ACC112 (cell line): ENCODE data around the gene CACNA1A.
"Not testable (repeated sequence)": the region's sequence is repeated elsewhere in the genome, so short reads cannot be mapped to it uniquely, and the experiment has no call there.

Experiments used
- H2AFZ ChIP-seq: fragments of 200-600 bp; sonication (generic); one replicate; pipeline ENCODE4 v1.6.0; 2017; ENCODE audit warnings: antibody characterized with exemption, low read length; ENCODE audit not compliant: unreplicated experiment
- H3K27ac ChIP-seq: fragments of 200-600 bp; sonication (generic); 2 replicates; pipeline ENCODE4 v1.5.1; 2014; ENCODE audit warnings: low read depth, mild to moderate bottlenecking, antibody characterized with exemption, low read length, moderate library complexity
- H3K27me3 ChIP-seq: fragments of 200-600 bp; sonication (generic); 2 replicates; pipeline ENCODE4 v1.6.1; 2014; ENCODE audit warnings: mild to moderate bottlenecking, antibody characterized with exemption, low read length, moderate library complexity, mixed read lengths; ENCODE audit not compliant: insufficient read depth
- H3K36me3 ChIP-seq: fragments of 200-600 bp; sonication (generic); 2 replicates; pipeline ENCODE4 v1.6.1; 2016; ENCODE audit warnings: mild to moderate bottlenecking, antibody characterized with exemption, low read length, moderate library complexity, mixed read lengths; ENCODE audit not compliant: insufficient read depth
- H3K4me1 ChIP-seq: fragments of 200-600 bp; sonication (generic); one replicate; pipeline ENCODE4 v1.6.1; 2016; ENCODE audit warnings: low read length, mixed read lengths; ENCODE audit not compliant: insufficient read depth, unreplicated experiment, control insufficient read depth
- H3K4me3 ChIP-seq: fragments of 200-600 bp; sonication (generic); 2 replicates; pipeline ENCODE4 v1.5.1; 2014; ENCODE audit warnings: mild to moderate bottlenecking, low read depth, low read length
- H3K79me2 ChIP-seq: fragments of 200-600 bp; sonication (generic); one replicate; pipeline ENCODE4 v1.6.0; 2016; ENCODE audit warnings: low read length; ENCODE audit not compliant: control insufficient read depth, unreplicated experiment, insufficient read depth

Gene CACNA1A

GRCh38 chr19:13363954-13364353, 142.3 kb downstream of the CACNA1A start:
- Histone ChIP-seq H3K4me1 (no peaks in the 10 kb centered on the region), H3K79me2 (no peaks in the 10 kb centered on the region), H3K27ac (no peak overlapping the region), H3K36me3 (no peaks in the 10 kb centered on the region), H3K27me3 (peaks cover 23% of the 10 kb centered on the region), H3K4me3 (no peak overlapping the region), H2AFZ (no peak overlapping the region)

- no peaks in the 10 kb centered on the region for H3K4me1 ChIP-seq
- no peak overlapping the region for H2AFZ ChIP-seq
- H3K27me3 ChIP-seq = peaks cover 26% of the 10 kb centered on the region
- no peaks in the 10 kb centered on the region for H3K36me3 ChIP-seq
- no peaks in the 10 kb centered on the region for H3K79me2 ChIP-seq
- H3K4me3 ChIP-seq = no peak overlapping the region
- H3K27ac ChIP-seq = no peak overlapping the region
These were observed 143.0 kb downstream of the CACNA1A start for GRCh38 chr19:13363245-13363644.

- no peak overlapping the region for H3K4me3 ChIP-seq
- H2AFZ ChIP-seq = no peak overlapping the region
These were observed 143.6 kb downstream of the CACNA1A start for GRCh38 chr19:13362668-13363067.

GRCh38 chr19:13361726-13362125, 144.6 kb downstream of the CACNA1A start:
- H2AFZ ChIP-seq, H3K27ac ChIP-seq, H3K36me3 ChIP-seq, H3K4me1 ChIP-seq, H3K79me2 ChIP-seq, H3K4me3 ChIP-seq: not testable (repeated sequence)
- H3K27me3 ChIP-seq = peaks cover 33% of the 10 kb centered on the region

More at GRCh38 chr19:13362668-13363067, 143.6 kb downstream of the CACNA1A start:
- no peak overlapping the region for H3K27ac ChIP-seq
- no peaks in the 10 kb centered on the region for H3K36me3 ChIP-seq
- H3K79me2 ChIP-seq = no peaks in the 10 kb centered on the region
- H3K27me3 ChIP-seq = peaks cover 31% of the 10 kb centered on the region
- H3K4me1 ChIP-seq = no peaks in the 10 kb centered on the region

- Histone ChIP-seq H2AFZ (no peak overlapping the region), H3K4me1 (no peaks in the 10 kb centered on the region), H3K27ac (no peak overlapping the region), H3K4me3 (no peak overlapping the region), H3K36me3 (no peaks in the 10 kb centered on the region), H3K27me3 (peaks cover 51% of the 10 kb centered on the region), H3K79me2 (no peaks in the 10 kb centered on the region)
These were observed 149.5 kb downstream of the CACNA1A start for GRCh38 chr19:13356686-13357280.

GRCh38 chr19:13356185-13356584, 150.1 kb downstream of the CACNA1A start:
- H2AFZ ChIP-seq = no peak overlapping the region
- H3K4me3 ChIP-seq = no peak overlapping the region
- H3K4me1 ChIP-seq = no peaks in the 10 kb centered on the region
- no peaks in the 10 kb centered on the region for H3K79me2 ChIP-seq
- peaks cover 47% of the 10 kb centered on the region for H3K27me3 ChIP-seq
- no peaks in the 10 kb centered on the region for H3K36me3 ChIP-seq
- H3K27ac ChIP-seq = no peak overlapping the region

- no peak overlapping the region for H3K27ac ChIP-seq
- H3K4me3 ChIP-seq = no peak overlapping the region
- H3K36me3 ChIP-seq = no peaks in the 10 kb centered on the region
- H3K79me2 ChIP-seq = no peaks in the 10 kb centered on the region
- no peak overlapping the region for H2AFZ ChIP-seq
- H3K27me3 ChIP-seq = peaks cover 44% of the 10 kb centered on the region
- no peaks in the 10 kb centered on the region for H3K4me1 ChIP-seq
These were observed 150.9 kb downstream of the CACNA1A start for GRCh38 chr19:13355356-13355755.

- H3K4me3 ChIP-seq = no peak overlapping the region
- H3K27me3 ChIP-seq = peaks cover 40% of the 10 kb centered on the region
- H2AFZ ChIP-seq = no peak overlapping the region
- H3K4me1 ChIP-seq = no peaks in the 10 kb centered on the region
- no peaks in the 10 kb centered on the region for H3K36me3 ChIP-seq
- H3K79me2 ChIP-seq = no peaks in the 10 kb centered on the region
- no peak overlapping the region for H3K27ac ChIP-seq
These were observed 152.7 kb downstream of the CACNA1A start for GRCh38 chr19:13353625-13354024.

GRCh38 chr19:13350759-13351158, 155.5 kb downstream of the CACNA1A start:
- H3K27ac ChIP-seq = no peak overlapping the region
- no peak overlapping the region for H3K4me3 ChIP-seq
- H3K36me3 ChIP-seq = no peaks in the 10 kb centered on the region
- no peak overlapping the region for H2AFZ ChIP-seq
- no peaks in the 10 kb centered on the region for H3K79me2 ChIP-seq
- peaks cover 22% of the 10 kb centered on the region for H3K27me3 ChIP-seq
- H3K4me1 ChIP-seq = no peaks in the 10 kb centered on the region

GRCh38 chr19:13350072-13350471, 156.2 kb downstream of the CACNA1A start:
- no peaks in the 10 kb centered on the region for H3K79me2 ChIP-seq
- no peak overlapping the region for H3K4me3 ChIP-seq
- H3K36me3 ChIP-seq = no peaks in the 10 kb centered on the region
- peaks cover 15% of the 10 kb centered on the region for H3K27me3 ChIP-seq
- no peaks in the 10 kb centered on the region for H3K4me1 ChIP-seq
- no peak overlapping the region for H2AFZ ChIP-seq
- H3K27ac ChIP-seq = no peak overlapping the region

- Histone ChIP-seq H3K4me1 (no peaks in the 10 kb centered on the region), H3K4me3 (no peak overlapping the region), H3K36me3 (no peaks in the 10 kb centered on the region), H3K79me2 (no peaks in the 10 kb centered on the region), H2AFZ (no peak overlapping the region), H3K27ac (no peak overlapping the region), H3K27me3 (no peaks in the 10 kb centered on the region)
These were observed 158.9 kb downstream of the CACNA1A start for GRCh38 chr19:13347367-13347766.
